HT-29 (cell line): ENCODE data around the gene ADGRL1. TPM values are rescaled to one million over a fixed set of nuclear protein-coding genes. Genes with fewer than 3 reads are reported as not detected.

Experiments used
- DNase-seq: peaks from one replicate; pipeline ENCODE4 v3.0.0-alpha.2; 2015; ENCODE audit warnings: low spot score
- total RNA-seq: library from RNA; depleted of rRNA; stranded (reverse); fragments of >200 nt; shearing (Covaris generic); gene quantifications from 2 replicates; pipeline ENCODE4 v1.2.3, GENCODE V29; 2014

ADGRL1 gene
- total RNA-seq, 1 experiment from 2014 or later, result 2.0 TPM

- DNase-seq, result no peak
These were observed 66.0 kb downstream of the ADGRL1 start for GRCh38 chr19:14139944-14140343.

GRCh38 chr19:14138576-14139265 lies 67.2 kb downstream of the ADGRL1 start:
- DNase-seq, result no peak

- DNase-seq, result peak; percentile 96
These were observed 69.3 kb downstream of the ADGRL1 start, which contains the start of gene ASF1B for GRCh38 chr19:14136509-14137281. Gene ASF1B (minus strand): TSS chr19:14136589. CDS start chr19:14136456, 133 bp downstream.

- no peak for DNase-seq
These were observed 69.9 kb downstream of the ADGRL1 start for GRCh38 chr19:14135985-14136508.

- DNase-seq, result no peak
These were observed 70.6 kb downstream of the ADGRL1 start for GRCh38 chr19:14135355-14135754.

GRCh38 chr19:14127929-14128509 lies 78.0 kb downstream of the ADGRL1 start:
- no peak for DNase-seq

GRCh38 chr19:14127176-14127575 lies 78.8 kb downstream of the ADGRL1 start:
- no peak for DNase-seq

GRCh38 chr19:14122924-14123323 lies 83.0 kb downstream of the ADGRL1 start:
- no peak for DNase-seq

- no peak for DNase-seq
These were observed 85.5 kb downstream of the ADGRL1 start for GRCh38 chr19:14120497-14120780.

GRCh38 chr19:14119644-14120496 lies 86.1 kb downstream of the ADGRL1 start:
- DNase-seq, result no peak

GRCh38 chr19:14119146-14119545 lies 86.8 kb downstream of the ADGRL1 start:
- DNase-seq, result no peak

GRCh38 chr19:14118165-14119051 lies 87.6 kb downstream of the ADGRL1 start:
- peak; percentile 36 for DNase-seq

- peak; percentile 91 for DNase-seq
These were observed 88.3 kb downstream of the ADGRL1 start, which contains the start of gene PRKACA for GRCh38 chr19:14117668-14118164. Gene PRKACA (minus strand): TSS chr19:14117762. CDS start chr19:14117547, 215 bp downstream.

- no peak for DNase-seq
These were observed 88.9 kb downstream of the ADGRL1 start for GRCh38 chr19:14116918-14117578.

GRCh38 chr19:14116525-14116917 lies 89.4 kb downstream of the ADGRL1 start:
- no peak for DNase-seq

- no peak for DNase-seq
These were observed 90.2 kb downstream of the ADGRL1 start for GRCh38 chr19:14115756-14116155.

- DNase-seq, result no peak
These were observed 91.1 kb downstream of the ADGRL1 start for GRCh38 chr19:14114854-14115253.

GRCh38 chr19:14114439-14114838 lies 91.5 kb downstream of the ADGRL1 start:
- DNase-seq, result no peak

- no peak for DNase-seq
These were observed 92.1 kb downstream of the ADGRL1 start for GRCh38 chr19:14113762-14114414.
